H1 (cell line): Measurements from ENCODE around the gene EPB41L4B. TPM values are rescaled to one million over a fixed set of nuclear protein-coding genes. Genes with fewer than 3 reads are reported as not detected.
A peak's percentile ranks its signal among the peaks of the same experiment; 100 is the strongest.

Experiments used
- CTCF ChIA-PET: fragments of 300-600 bp; sonication (Branson Sonifier 250); formaldehyde crosslinking; loops from one replicate; lab custom pipeline; 2021; ENCODE audit not compliant: partially characterized antibody; lab: Charles Lee
- POLR2A ChIA-PET: fragments of 300-600 bp; sonication (Branson Sonifier 250); formaldehyde crosslinking; loops from one replicate; lab custom pipeline; 2021; ENCODE audit warnings: inconsistent platforms; ENCODE audit not compliant: partially characterized antibody; lab: Charles Lee
- DNase-seq, 2 experiments: peaks; one replicate each; pipeline versions ENCODE4 v3.0.0 to v3.0.0-alpha.2; 2010 to 2022; ENCODE audit warnings: low spot score in 2 of 2, low read depth in 1 of 2, mixed read lengths in 1 of 2
- FAIRE-seq: peaks from 2 replicates; lab custom pipeline; 2011; peaks lifted over from hg19 to GRCh38; lab: Jason Lieb, UNC
- H2AFZ ChIP-seq: 2 replicates; pipeline ENCODE4 v1.8.1; 2012; ENCODE audit warnings: low read length, inconsistent platforms
- H2AK5ac ChIP-seq: 2 replicates; pipeline ENCODE4 v1.6.1; 2013; ENCODE audit warnings: low read depth, low read length
- H2BK120ac ChIP-seq: replicated peaks from 2 replicates; pipeline ENCODE3; 2013; ENCODE audit warnings: low read depth, low read length, inconsistent platforms
- H2BK12ac ChIP-seq: 2 replicates; pipeline ENCODE4 v1.6.1; 2013; ENCODE audit warnings: low read depth, low read length
- H2BK15ac ChIP-seq: 2 replicates; pipeline ENCODE4 v1.6.1; 2013; ENCODE audit warnings: low read length
- H2BK20ac ChIP-seq: 2 replicates; pipeline ENCODE4 v1.6.1; 2013; ENCODE audit warnings: low read length
- H2BK5ac ChIP-seq: 2 replicates; pipeline ENCODE4 v1.6.1; 2013; ENCODE audit warnings: low read depth, low read length
- H3K14ac ChIP-seq: 2 replicates; pipeline ENCODE4 v1.6.1; 2013; ENCODE audit warnings: inconsistent platforms; ENCODE audit not compliant: insufficient read length
- H3K18ac ChIP-seq: 2 replicates; pipeline ENCODE4 v1.6.1; 2013; ENCODE audit warnings: low read length; ENCODE audit errors: extremely low read depth
- H3K23ac ChIP-seq: 2 replicates; pipeline ENCODE4 v1.6.1; 2013; ENCODE audit warnings: inconsistent platforms; ENCODE audit not compliant: insufficient read length
- H3K23me2 ChIP-seq: 2 replicates; pipeline ENCODE4 v1.6.1; 2013; ENCODE audit warnings: low read depth, low read length
- H3K27ac ChIP-seq: 2 replicates; pipeline ENCODE4 v1.6.1; 2011; ENCODE audit warnings: low read depth, low read length, inconsistent platforms
- H3K27me3 ChIP-seq, 4 experiments: replicated peaks in 1 of 4; 1 replicate in 1 of 4; 2 replicates in 3 of 4; pipeline versions ENCODE4 v1.6.1 to v1.8.1; 2011 to 2013; ENCODE audit warnings: low read length in 3 of 4, mild to moderate bottlenecking in 3 of 4, inconsistent platforms in 2 of 4, mixed read lengths in 2 of 4, moderate library complexity in 1 of 4; ENCODE audit not compliant: control insufficient read depth in 3 of 4, insufficient read depth in 3 of 4; ENCODE audit errors: extremely low read depth in 1 of 4
- H3K36me3 ChIP-seq, 4 experiments: 2 replicates each; pipeline versions ENCODE4 v1.6.1 to v1.8.1; 2011 to 2013; ENCODE audit warnings: mild to moderate bottlenecking in 4 of 4, low read length in 3 of 4, moderate library complexity in 2 of 4, control low read depth in 1 of 4, inconsistent platforms in 1 of 4; ENCODE audit not compliant: insufficient read depth in 4 of 4, control insufficient read depth in 2 of 4
- H3K4ac ChIP-seq: replicated peaks from 2 replicates; pipeline ENCODE3; 2013; ENCODE audit warnings: low read length, low read depth, mixed read lengths, inconsistent platforms; ENCODE audit not compliant: insufficient read length
- H3K4me1 ChIP-seq, 4 experiments: replicated peaks in 1 of 4; 1 replicate in 1 of 4; 2 replicates in 3 of 4; pipeline versions ENCODE4 v1.6.1 to v1.8.1; 2011 to 2013; ENCODE audit warnings: low read length in 3 of 4, inconsistent platforms in 2 of 4, mixed read lengths in 1 of 4; ENCODE audit not compliant: insufficient read depth in 4 of 4, control insufficient read depth in 3 of 4
- H3K4me2 ChIP-seq, 2 experiments: 2 replicates each; pipeline versions ENCODE4 v1.6.1 to v1.8.1; 2011 to 2013; ENCODE audit warnings: low read depth in 2 of 2, low read length in 2 of 2, control low read depth in 1 of 2, inconsistent platforms in 1 of 2, mild to moderate bottlenecking in 1 of 2; ENCODE audit not compliant: insufficient read depth in 1 of 2
- H3K4me3 ChIP-seq, 4 experiments: fragments of 200-600, 300-600 bp in 1 of 4; sonication (generic), shearing (Covaris generic), sonication (Bioruptor Twin) in 1 of 4; 2 replicates each; pipeline versions ENCODE4 v1.5.1 to v1.8.1; 2011 to 2016; ENCODE audit warnings: low read length in 4 of 4, low read depth in 3 of 4, control low read depth in 2 of 4, inconsistent platforms in 2 of 4, mild to moderate bottlenecking in 2 of 4, mixed read lengths in 1 of 4, moderate library complexity in 1 of 4; ENCODE audit not compliant: insufficient read depth in 2 of 4; ENCODE audit errors: extremely low read depth in 1 of 4
- H3K56ac ChIP-seq: replicated peaks from 2 replicates; pipeline ENCODE3; 2013; ENCODE audit warnings: low read depth, mild to moderate bottlenecking, mixed read lengths, low read length, inconsistent platforms; ENCODE audit not compliant: insufficient read length
- H3K79me1 ChIP-seq: 2 replicates; pipeline ENCODE4 v1.6.1; 2013; ENCODE audit warnings: low read depth, low read length, control low read depth
- H3K79me2 ChIP-seq, 2 experiments: 2 replicates each; pipeline versions ENCODE4 v1.6.1 to v1.8.1; 2012 to 2013; ENCODE audit warnings: low read length in 2 of 2, mild to moderate bottlenecking in 2 of 2, inconsistent platforms in 1 of 2; ENCODE audit not compliant: insufficient read depth in 2 of 2, control insufficient read depth in 1 of 2
- H3K9ac ChIP-seq, 4 experiments: replicated peaks in 1 of 4; 1 replicate in 1 of 4; 2 replicates in 3 of 4; pipeline versions ENCODE4 v1.6.1 to v1.8.1; 2011 to 2013; ENCODE audit warnings: low read depth in 3 of 4, low read length in 3 of 4, control low read depth in 2 of 4, mild to moderate bottlenecking in 2 of 4, moderate library complexity in 2 of 4, inconsistent platforms in 1 of 4; ENCODE audit errors: extremely low read depth in 1 of 4
- H3K9me3 ChIP-seq, 2 experiments: 2 replicates each; pipeline versions ENCODE4 v1.6.1 to v1.8.1; 2012 to 2013; ENCODE audit warnings: mild to moderate bottlenecking in 2 of 2, moderate library complexity in 2 of 2, control low read depth in 1 of 2, inconsistent platforms in 1 of 2, low read depth in 1 of 2, low read length in 1 of 2, mixed read lengths in 1 of 2; ENCODE audit not compliant: insufficient read depth in 2 of 2
- H4K20me1 ChIP-seq, 2 experiments: replicated peaks in 1 of 2; 2 replicates each; pipeline versions ENCODE3 to v1.8.1; 2011 to 2013; ENCODE audit warnings: inconsistent platforms in 2 of 2, low read length in 2 of 2, mild to moderate bottlenecking in 1 of 2; ENCODE audit not compliant: insufficient read depth in 2 of 2, control insufficient read depth in 1 of 2
- H4K5ac ChIP-seq: 2 replicates; pipeline ENCODE4 v1.6.1; 2013; ENCODE audit warnings: low read length, low read depth, mixed read lengths, inconsistent platforms; ENCODE audit not compliant: insufficient read length
- H4K8ac ChIP-seq: 2 replicates; pipeline ENCODE4 v1.8.0; 2013; ENCODE audit warnings: mild to moderate bottlenecking, moderate library complexity, low read length, inconsistent platforms; ENCODE audit not compliant: insufficient read depth; ENCODE audit errors: extremely low read depth
- H4K91ac ChIP-seq: replicated peaks from 2 replicates; pipeline ENCODE3; 2013; ENCODE audit warnings: low read length, mixed read lengths, inconsistent platforms; ENCODE audit not compliant: insufficient read length
- BCL11A ChIP-seq, 2 experiments: IDR thresholded peaks; one replicate each; pipeline ENCODE4 v1.6.1; 2011; ENCODE audit warnings: low read depth in 2 of 2, low read length in 2 of 2, mild to moderate bottlenecking in 2 of 2
- BRCA1 ChIP-seq: IDR thresholded peaks from 2 replicates; pipeline ENCODE4 v1.6.1; 2012; ENCODE audit warnings: low read depth, low read length, improper control_type of control experiment
- CTBP2 ChIP-seq: IDR thresholded peaks from 2 replicates; pipeline ENCODE4 v1.7.0; 2011; ENCODE audit warnings: borderline replicate concordance, mild to moderate bottlenecking, moderate library complexity, mixed read lengths, low read length; ENCODE audit not compliant: insufficient read depth, insufficient read length
- EZH2 ChIP-seq: fragments of 200-600 bp; sonication (generic); IDR thresholded peaks from 2 replicates; pipeline ENCODE4 v1.7.1; 2012; ENCODE audit warnings: low read depth, mild to moderate bottlenecking, moderate library complexity, low read length, inconsistent platforms; ENCODE audit not compliant: severe bottlenecking
- RNF2 ChIP-seq: fragments of 200-900, 300-1000 bp; sonication (generic); IDR thresholded peaks from 2 replicates; pipeline ENCODE4 v1.7.1; 2016; ENCODE audit warnings: borderline replicate concordance, low read depth, mild to moderate bottlenecking, antibody characterized with exemption, low read length; ENCODE audit not compliant: poor library complexity, severe bottlenecking; ENCODE audit errors: missing control alignments
- SIN3A ChIP-seq, 2 experiments: IDR thresholded peaks in 1 of 2; conservative IDR thresholded peaks in 1 of 2; 2 replicates each; pipeline ENCODE4 v1.6.1; 2011 to 2012; ENCODE audit warnings: low read length in 2 of 2, improper control_type of control experiment in 1 of 2, low read depth in 1 of 2, mild to moderate bottlenecking in 1 of 2
- SIX5 ChIP-seq: IDR thresholded peaks from 2 replicates; pipeline ENCODE4 v1.6.1; 2011; ENCODE audit warnings: mild to moderate bottlenecking, low read depth, low read length
- SP4 ChIP-seq: IDR thresholded peaks from 2 replicates; pipeline ENCODE4 v1.6.1; 2012; ENCODE audit warnings: low read length, inconsistent platforms
- SRF ChIP-seq: IDR thresholded peaks from 2 replicates; pipeline ENCODE4 v1.6.1; 2011; ENCODE audit warnings: mild to moderate bottlenecking, low read depth, low read length, moderate library complexity
- WGBS, 2 experiments: shearing (Covaris generic) in 1 of 2; methylation state at CpG; one replicate each; pipeline versions ENCODE4 v1.1.6 to v1.1.7; 2013 to 2015; ENCODE audit warnings: low lambda C conversion rate in 2 of 2, mixed read lengths in 2 of 2, inconsistent platforms in 1 of 2, low coverage in 1 of 2, missing lambda C conversion rate in 1 of 2; ENCODE audit not compliant: insufficient replicate concordance in 2 of 2, insufficient coverage in 1 of 2, insufficient read length in 1 of 2; ENCODE audit errors: extremely low coverage in 1 of 2, missing lambda C conversion rate in 1 of 2; 5-methylcytosine and 5-hydroxymethylcytosine counted together
- polyA plus RNA-seq, 7 experiments: library from polyadenylated mRNA; depleted of rRNA in 3 of 7; stranded (reverse) in 5 of 7; unstranded in 2 of 7; fragments of >200 nt in 5 of 7; fragments of 200-250 nt in 2 of 7; gene quantifications; 1 replicate in 5 of 7; 2 replicates in 1 of 7; 4 replicates in 1 of 7; pipeline versions ENCODE4 v1.2.1 to v1.2.3, GENCODE V29; 2011 to 2013; ENCODE audit warnings: missing spikeins in 2 of 7, mixed read lengths in 2 of 7
- total RNA-seq: library from RNA; stranded (reverse); fragmentation: NEBNext Ultra II Directional; extraction: Animal tissue kit (Norgen Biotek cat#: 25700); gene quantifications from 2 replicates; pipeline ENCODE4 v1.2.1, GENCODE V29; 2021

The EPB41L4B gene
- total and polyA plus RNA-seq, 2 of the 8 experiments (the other 6 are each of a cell fraction or from before 2014, with no cell fraction given): 11.9 to 25.0 TPM

DNA sequence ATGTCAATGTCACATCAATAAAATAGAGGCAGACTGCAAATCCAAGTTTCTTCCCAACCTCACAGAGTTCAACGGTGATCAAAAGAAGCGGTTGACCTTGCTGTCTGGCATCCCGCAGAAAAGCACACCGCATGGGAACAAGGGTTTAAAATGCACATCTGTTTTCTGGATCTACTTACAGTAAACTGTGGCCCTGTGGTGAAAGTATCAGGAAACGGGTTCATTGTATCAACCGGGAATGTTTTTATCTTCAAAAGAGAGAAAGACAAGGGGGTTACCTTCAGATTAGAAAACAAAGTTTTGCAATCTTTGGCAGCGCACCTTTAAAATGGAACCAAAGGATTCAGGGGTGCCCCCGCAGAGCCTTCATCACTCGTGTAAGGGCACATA is 138.3 kb downstream of the EPB41L4B start:
- Histone ChIP-seq H2BK12ac (no peak overlapping the region), H2BK20ac (no peak overlapping the region), H3K56ac (no peak overlapping the region), H3K27me3 (no peaks in the 10 kb centered on the region), H3K18ac (no peak overlapping the region), H3K23me2 (no peaks in the 10 kb centered on the region; the same call in 1 of the 2 replicates), H3K4ac (no peak overlapping the region), H4K20me1 (no peaks in the 10 kb centered on the region), H3K4me1 (0 out of 7 replicates have a peak, but pooled peaks cover 0 to 2% (median 0%) of the 10 kb centered on the region in 4 experiments), H3K14ac (no peak overlapping the region), H3K4me3 (no peak overlapping the region), H2AK5ac (no peak overlapping the region), H2AFZ (no peak overlapping the region), H3K4me2 (no peak overlapping the region), H4K8ac (0 out of 2 replicates have a peak overlapping the region, but pooled peaks have one; percentile 7), H4K91ac (no peak overlapping the region), H4K5ac (no peak overlapping the region), H3K23ac (no peak overlapping the region), H3K9me3 (no peaks in the 10 kb centered on the region), H3K36me3 (no peaks in the 10 kb centered on the region), H3K9ac (no peak overlapping the region), H2BK15ac (no peak overlapping the region), H3K79me1 (no peaks in the 10 kb centered on the region), H3K27ac (no peak overlapping the region), H3K79me2 (no peaks in the 10 kb centered on the region), H2BK5ac (no peak overlapping the region), H2BK120ac (no peak overlapping the region)
- ChIA-PET POLR2A (no interaction called here), CTCF (interaction anchor here (0.6 to 3.4 kb wide), 41 partner anchors 9 to 363 kb away, joined by 3 to 36 read pairs (median 6); partner anchors contain the start of genes EPB41L4B and FRRS1L)
- no peak for TF ChIP-seq SRF
- no peak for TF ChIP-seq SIN3A (conservative IDR thresholded peaks at IDR 0.05 in 1 of 2, IDR thresholded peaks at IDR 0.05 in 1 of 2; ENCODE audit: low read depth in 1 of 2, low read length in 2 of 2)
- no peak for TF ChIP-seq RNF2
- TF ChIP-seq EZH2: no peak
- no peak for TF ChIP-seq CTBP2
- TF ChIP-seq SIX5: no peak
- no peak for TF ChIP-seq SP4
- no peak for TF ChIP-seq BCL11A (IDR thresholded peaks at IDR 0.05; ENCODE audit: low read depth in 2 of 2, low read length in 2 of 2)
- TF ChIP-seq BRCA1: no peak
- FAIRE-seq (no peak), DNase-seq (no peak)
- 92% methylated on average over 9 of the region's 9 CpGs; no CpG with 5 or more reads in 1 of the 2 experiments for WGBS, 2 experiments
